ENCODE data around the gene FSTL4. TPM values are rescaled to one million over a fixed set of nuclear protein-coding genes. Genes with fewer than 3 reads are reported as not detected.
"Not testable (repeated sequence)": the region's sequence is repeated elsewhere in the genome, so short reads cannot be mapped to it uniquely, and the experiment has no call there.

The FSTL4 gene
- polyA plus RNA-seq, 6 donors from 2014 or later: 0.22 to 0.78 (median 0.48) TPM; not detected in 1

GRCh38 chr5:133192716-133193115 is 419.6 kb downstream of the FSTL4 start:
- H3K27me3 Mint-ChIP-seq: peaks cover 0 to 11% (median 11%) of the 10 kb centered on the region in 3 donors
- no peaks in the 10 kb centered on the region for H3K4me1 Mint-ChIP-seq
- no peaks in the 10 kb centered on the region for H3K9me3 Mint-ChIP-seq
- no peaks in the 10 kb centered on the region for H3K36me3 Mint-ChIP-seq
- DNase-seq (no peak), ATAC-seq (ENCODE audit: low read depth in 2 of 2) (no peak)
- H3K27ac Mint-ChIP-seq: no peak overlapping the region
- H3K4me3 Mint-ChIP-seq: no peak overlapping the region

GRCh38 chr5:133189881-133190280 is 422.5 kb downstream of the FSTL4 start:
- Mint-ChIP-seq H3K27ac (no peak overlapping the region), H3K4me3 (no peak overlapping the region), H3K27me3 (peaks cover 0 to 11% (median 4%) of the 10 kb centered on the region in 3 donors), H3K36me3 (no peaks in the 10 kb centered on the region), H3K4me1 (no peaks in the 10 kb centered on the region), H3K9me3 (no peaks in the 10 kb centered on the region)
- no peak for ATAC-seq (ENCODE audit: low read depth in 2 of 2)
- no peak for DNase-seq

- no peak overlapping the region for H3K27ac Mint-ChIP-seq
- no peak for DNase-seq
- H3K4me3 Mint-ChIP-seq: no peak overlapping the region
- no peak for ATAC-seq (ENCODE audit: low read depth in 2 of 2)
- H3K27me3 Mint-ChIP-seq: peaks cover 0 to 9% (median 0%) of the 10 kb centered on the region in 3 donors
- H3K4me1 Mint-ChIP-seq: no peaks in the 10 kb centered on the region
- no peaks in the 10 kb centered on the region for H3K36me3 Mint-ChIP-seq
- peaks cover 0 to 3% (median 0%) of the 10 kb centered on the region in 7 donors for H3K9me3 Mint-ChIP-seq
Observed at GRCh38 chr5:133179405-133179804, 432.9 kb downstream of the FSTL4 start.

GRCh38 chr5:133170756-133171387 is 441.5 kb downstream of the FSTL4 start:
- not testable (repeated sequence) for DNase-seq; H3K27ac Mint-ChIP-seq; ATAC-seq (ENCODE audit: low read depth in 2 of 2); H3K4me3 Mint-ChIP-seq; H3K4me1 Mint-ChIP-seq
- Mint-ChIP-seq H3K36me3 (peaks cover 7 to 21% of the 10 kb centered on the region in 2 donors), H3K9me3 (peaks cover 3 to 28% (median 16%) of the 10 kb centered on the region in 7 donors), H3K27me3 (peaks cover 7 to 16% (median 8%) of the 10 kb centered on the region in 3 donors)

- no peak for DNase-seq
- H3K4me3 Mint-ChIP-seq: no peak overlapping the region
- H3K4me1 Mint-ChIP-seq: peaks cover 4 to 6% (median 5%) of the 10 kb centered on the region in 3 donors
- ATAC-seq (ENCODE audit: low read depth in 2 of 2): peak in 1 of 2 donors; percentile 49
- peaks cover under 1 to 11% (median 3%) of the 10 kb centered on the region in 3 donors for H3K27me3 Mint-ChIP-seq
- H3K27ac Mint-ChIP-seq: no peak overlapping the region
- H3K9me3 Mint-ChIP-seq: peaks cover under 1 to 23% (median 11%) of the 10 kb centered on the region in 7 donors
- peaks cover 4 to 17% of the 10 kb centered on the region in 2 donors for H3K36me3 Mint-ChIP-seq
Observed at GRCh38 chr5:133164759-133165158, 447.6 kb downstream of the FSTL4 start.

GRCh38 chr5:133163839-133164238 is 448.5 kb downstream of the FSTL4 start:
- no peak overlapping the region for H3K4me3 Mint-ChIP-seq
- peaks cover 0 to 11% (median 0%) of the 10 kb centered on the region in 3 donors for H3K27me3 Mint-ChIP-seq
- ATAC-seq (ENCODE audit: low read depth in 2 of 2) (no peak), DNase-seq (no peak)
- H3K27ac Mint-ChIP-seq: no peak overlapping the region
- peaks cover 0 to 14% (median 4%) of the 10 kb centered on the region in 7 donors for H3K9me3 Mint-ChIP-seq
- peaks cover 0 to 8% of the 10 kb centered on the region in 2 donors for H3K36me3 Mint-ChIP-seq
- peaks cover 4 to 6% (median 5%) of the 10 kb centered on the region in 3 donors for H3K4me1 Mint-ChIP-seq

GRCh38 chr5:133159543-133159942 is 452.8 kb downstream of the FSTL4 start:
- H3K9me3 Mint-ChIP-seq: no peaks in the 10 kb centered on the region
- H3K4me1 Mint-ChIP-seq: no peaks in the 10 kb centered on the region
- ATAC-seq (ENCODE audit: low read depth in 2 of 2) (no peak), DNase-seq (no peak)
- H3K27ac Mint-ChIP-seq: no peak overlapping the region
- no peaks in the 10 kb centered on the region for H3K27me3 Mint-ChIP-seq
- H3K4me3 Mint-ChIP-seq: no peak overlapping the region
- no peaks in the 10 kb centered on the region for H3K36me3 Mint-ChIP-seq

- no peaks in the 10 kb centered on the region for H3K36me3 Mint-ChIP-seq
- H3K27ac Mint-ChIP-seq: no peak overlapping the region
- DNase-seq: no peak
- no peak for ATAC-seq (ENCODE audit: low read depth in 2 of 2)
- H3K4me3 Mint-ChIP-seq: no peak overlapping the region
- H3K27me3 Mint-ChIP-seq: no peaks in the 10 kb centered on the region
- no peaks in the 10 kb centered on the region for H3K4me1 Mint-ChIP-seq
- no peaks in the 10 kb centered on the region for H3K9me3 Mint-ChIP-seq
Observed at GRCh38 chr5:133155326-133155969, 456.9 kb downstream of the FSTL4 start.

- ATAC-seq (ENCODE audit: low read depth in 2 of 2) (no peak), DNase-seq (no peak)
- H3K36me3 Mint-ChIP-seq: no peaks in the 10 kb centered on the region
- no peaks in the 10 kb centered on the region for H3K27me3 Mint-ChIP-seq
- H3K9me3 Mint-ChIP-seq: no peaks in the 10 kb centered on the region
- H3K27ac Mint-ChIP-seq: no peak overlapping the region
- H3K4me1 Mint-ChIP-seq: no peaks in the 10 kb centered on the region
- no peak overlapping the region for H3K4me3 Mint-ChIP-seq
Observed at GRCh38 chr5:133154274-133155075, 457.9 kb downstream of the FSTL4 start.

GRCh38 chr5:133150909-133151544 is 461.3 kb downstream of the FSTL4 start:
- no peaks in the 10 kb centered on the region for H3K27me3 Mint-ChIP-seq
- DNase-seq (no peak), ATAC-seq (ENCODE audit: low read depth in 2 of 2) (no peak)
- peak overlapping the region in 1 of 6 donors; percentile 65 for H3K27ac Mint-ChIP-seq
- no peak overlapping the region for H3K4me3 Mint-ChIP-seq
- no peaks in the 10 kb centered on the region for H3K9me3 Mint-ChIP-seq
- no peaks in the 10 kb centered on the region for H3K4me1 Mint-ChIP-seq
- H3K36me3 Mint-ChIP-seq: no peaks in the 10 kb centered on the region

GRCh38 chr5:133149345-133149744 is 463.0 kb downstream of the FSTL4 start:
- no peak for DNase-seq
- no peak overlapping the region for H3K4me3 Mint-ChIP-seq
- H3K9me3 Mint-ChIP-seq: peaks cover 0 to 5% (median 2%) of the 10 kb centered on the region in 7 donors
- no peak for ATAC-seq (ENCODE audit: low read depth in 2 of 2)
- H3K4me1 Mint-ChIP-seq: no peaks in the 10 kb centered on the region
- no peak overlapping the region for H3K27ac Mint-ChIP-seq
- H3K27me3 Mint-ChIP-seq: no peaks in the 10 kb centered on the region
- peaks cover 0 to 5% of the 10 kb centered on the region in 2 donors for H3K36me3 Mint-ChIP-seq

GRCh38 chr5:133147815-133148567 is 464.4 kb downstream of the FSTL4 start:
- Mint-ChIP-seq H3K9me3 (peaks cover 4 to 12% (median 8%) of the 10 kb centered on the region in 7 donors), H3K4me3 (no peak overlapping the region), H3K27me3 (peaks cover 6 to 8% (median 7%) of the 10 kb centered on the region in 3 donors), H3K36me3 (peaks cover 0 to 17% of the 10 kb centered on the region in 2 donors), H3K27ac (peak overlapping the region in 2 of 6 donors; percentile 9 to 22), H3K4me1 (no peaks in the 10 kb centered on the region)
- ATAC-seq (ENCODE audit: low read depth in 2 of 2) (no peak), DNase-seq (no peak)

Data from naive B cell (primary cell).